NB4 (cell line): ENCODE measurements around the gene AKR1E2.

Source experiments
- MYC ChIP-seq: IDR thresholded peaks from 2 replicates; pipeline ENCODE4 v1.6.1; 2011; ENCODE audit warnings: low read depth, low read length
- POLR2A ChIP-seq: IDR thresholded peaks from 2 replicates; pipeline ENCODE4 v1.6.1; 2011; ENCODE audit warnings: mild to moderate bottlenecking; ENCODE audit not compliant: insufficient read length; ENCODE audit errors: extremely low read depth
- TF ChIP-seq, protein P1 (sequence below): IDR thresholded peaks from one replicate; pipeline ENCODE4 v1.5.1; 2012; ENCODE audit warnings: low read depth, low read length
- TF ChIP-seq, protein P2 (sequence below): IDR thresholded peaks from 2 replicates; pipeline ENCODE4 v1.6.1; 2011; ENCODE audit warnings: low read depth, low read length

DNA sequence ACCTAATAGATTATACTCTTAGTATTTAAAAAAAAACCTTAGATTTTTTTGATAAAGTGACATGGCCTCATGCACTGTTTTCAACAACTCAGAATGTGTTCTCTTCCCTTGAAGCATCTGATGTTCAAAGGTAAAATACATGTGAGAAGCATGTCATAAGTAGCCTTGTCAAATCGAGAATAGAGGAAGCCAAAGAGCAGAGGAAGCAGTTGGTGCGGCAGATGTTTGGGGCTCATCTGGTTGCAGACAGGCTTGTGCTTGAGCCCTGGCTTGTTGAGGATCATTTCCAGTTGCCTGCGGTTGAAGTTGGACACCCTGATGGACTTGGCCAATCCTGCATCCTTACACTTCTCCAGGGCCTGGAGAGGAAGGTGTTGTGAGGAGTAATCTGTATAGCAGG is 59.2 kb downstream of the AKR1E2 start:
- no peak for TF ChIP-seq POLR2A
- TF ChIP-seq, protein P1, sequence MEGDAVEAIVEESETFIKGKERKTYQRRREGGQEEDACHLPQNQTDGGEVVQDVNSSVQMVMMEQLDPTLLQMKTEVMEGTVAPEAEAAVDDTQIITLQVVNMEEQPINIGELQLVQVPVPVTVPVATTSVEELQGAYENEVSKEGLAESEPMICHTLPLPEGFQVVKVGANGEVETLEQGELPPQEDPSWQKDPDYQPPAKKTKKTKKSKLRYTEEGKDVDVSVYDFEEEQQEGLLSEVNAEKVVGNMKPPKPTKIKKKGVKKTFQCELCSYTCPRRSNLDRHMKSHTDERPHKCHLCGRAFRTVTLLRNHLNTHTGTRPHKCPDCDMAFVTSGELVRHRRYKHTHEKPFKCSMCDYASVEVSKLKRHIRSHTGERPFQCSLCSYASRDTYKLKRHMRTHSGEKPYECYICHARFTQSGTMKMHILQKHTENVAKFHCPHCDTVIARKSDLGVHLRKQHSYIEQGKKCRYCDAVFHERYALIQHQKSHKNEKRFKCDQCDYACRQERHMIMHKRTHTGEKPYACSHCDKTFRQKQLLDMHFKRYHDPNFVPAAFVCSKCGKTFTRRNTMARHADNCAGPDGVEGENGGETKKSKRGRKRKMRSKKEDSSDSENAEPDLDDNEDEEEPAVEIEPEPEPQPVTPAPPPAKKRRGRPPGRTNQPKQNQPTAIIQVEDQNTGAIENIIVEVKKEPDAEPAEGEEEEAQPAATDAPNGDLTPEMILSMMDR: no peak
- TF ChIP-seq MYC: no peak
- TF ChIP-seq, protein P2, sequence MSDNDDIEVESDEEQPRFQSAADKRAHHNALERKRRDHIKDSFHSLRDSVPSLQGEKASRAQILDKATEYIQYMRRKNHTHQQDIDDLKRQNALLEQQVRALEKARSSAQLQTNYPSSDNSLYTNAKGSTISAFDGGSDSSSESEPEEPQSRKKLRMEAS: no peak
